ENCODE data around the gene RNF169. TPM values are rescaled to one million over a fixed set of nuclear protein-coding genes. Genes with fewer than 3 reads are reported as not detected.

The RNF169 gene
- total RNA-seq (2022) (28.0 and 28.7 TPM in 2 replicates), Bru-seq, nascent RNA (percentile 94 among the genes with signal in this experiment), BruChase-seq, experiment 1, labeled RNA remaining after a 2-hour chase (percentile 93 among the genes with signal in this experiment), BruChase-seq, experiment 2, labeled RNA remaining after a 6-hour chase (percentile 85 among the genes with signal in this experiment)
- long read RNA-seq, full-length matches to known transcripts: 1 of 12 reads
- long read RNA-seq, partial matches to known transcripts: 0 of 12 reads
- long read RNA-seq, other reads (novel, unspliced or antisense): 11 of 12 reads

GRCh38 chr11:74748211-74749126 lies at the start of gene RNF169:
Gene RNF169, plus strand, starts transcription at chr11:74748849. Its CDS starts 32 bp downstream, at chr11:74748881.
- H3K4me3 ChIP-seq (ENCODE audit: low read depth, low read length): peak within 1 kb of the TSS; percentile 88
- no peaks in the 10 kb centered on the region for H3K36me3 ChIP-seq (ENCODE audit: control insufficient read depth, insufficient read depth, low read length)
- Mint-ChIP-seq H3K27me3 (ENCODE audit: insufficient read depth, unreplicated experiment) (no peaks in the 10 kb centered on the region), H3K4me1 (ENCODE audit: low read depth, unreplicated experiment) (peaks cover 18% of the 10 kb centered on the region), H3K36me3 (ENCODE audit: insufficient read depth, unreplicated experiment) (peaks cover 12% of the 10 kb centered on the region), H3K9me3 (ENCODE audit: unreplicated experiment) (no peaks in the 10 kb centered on the region), H3K4me3 (ENCODE audit: unreplicated experiment) (peak within 1 kb of the TSS; percentile 88), H3K27ac (ENCODE audit: unreplicated experiment) (peak within 1 kb of the TSS; percentile 76)
- peak; percentile 97 to 98 for DNase-seq
- ChIA-PET POLR2A (interaction anchor here (0.6 kb wide), 3 partner anchors 101 to 262 kb away, joined by 3 to 11 read pairs (median 3); no protein-coding TSS in a partner anchor), CTCF (interaction anchor here (0.6 to 1.8 kb wide), 4 partner anchors 9 to 493 kb away, joined by 3 to 11 read pairs (median 5); no protein-coding TSS in a partner anchor)
- peaks cover 9% of the 10 kb centered on the region for H3K4me1 ChIP-seq
- intact Hi-C loops (cut with micrococcal nuclease; ENCODE audit: unreplicated experiment): loop anchor here (1.0 kb wide), 2 partner anchors 9 to 102 kb away; no protein-coding TSS in a partner anchor
- BruUV-seq (replicated peaks): TSS peak; percentile 68
- no peaks in the 10 kb centered on the region for H3K27me3 ChIP-seq (replicated peaks; ENCODE audit: control insufficient read depth, insufficient read depth, low read length)
- no peaks in the 10 kb centered on the region for H3K9me3 ChIP-seq
- TF ChIP-seq, protein P1, sequence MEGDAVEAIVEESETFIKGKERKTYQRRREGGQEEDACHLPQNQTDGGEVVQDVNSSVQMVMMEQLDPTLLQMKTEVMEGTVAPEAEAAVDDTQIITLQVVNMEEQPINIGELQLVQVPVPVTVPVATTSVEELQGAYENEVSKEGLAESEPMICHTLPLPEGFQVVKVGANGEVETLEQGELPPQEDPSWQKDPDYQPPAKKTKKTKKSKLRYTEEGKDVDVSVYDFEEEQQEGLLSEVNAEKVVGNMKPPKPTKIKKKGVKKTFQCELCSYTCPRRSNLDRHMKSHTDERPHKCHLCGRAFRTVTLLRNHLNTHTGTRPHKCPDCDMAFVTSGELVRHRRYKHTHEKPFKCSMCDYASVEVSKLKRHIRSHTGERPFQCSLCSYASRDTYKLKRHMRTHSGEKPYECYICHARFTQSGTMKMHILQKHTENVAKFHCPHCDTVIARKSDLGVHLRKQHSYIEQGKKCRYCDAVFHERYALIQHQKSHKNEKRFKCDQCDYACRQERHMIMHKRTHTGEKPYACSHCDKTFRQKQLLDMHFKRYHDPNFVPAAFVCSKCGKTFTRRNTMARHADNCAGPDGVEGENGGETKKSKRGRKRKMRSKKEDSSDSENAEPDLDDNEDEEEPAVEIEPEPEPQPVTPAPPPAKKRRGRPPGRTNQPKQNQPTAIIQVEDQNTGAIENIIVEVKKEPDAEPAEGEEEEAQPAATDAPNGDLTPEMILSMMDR (IDR thresholded peaks at IDR 0.05; ENCODE audit: insufficient read depth in 1 of 2, low read depth in 1 of 2, low read length in 1 of 2, severe bottlenecking in 1 of 2, unreplicated experiment in 1 of 2): no peak

DNA sequence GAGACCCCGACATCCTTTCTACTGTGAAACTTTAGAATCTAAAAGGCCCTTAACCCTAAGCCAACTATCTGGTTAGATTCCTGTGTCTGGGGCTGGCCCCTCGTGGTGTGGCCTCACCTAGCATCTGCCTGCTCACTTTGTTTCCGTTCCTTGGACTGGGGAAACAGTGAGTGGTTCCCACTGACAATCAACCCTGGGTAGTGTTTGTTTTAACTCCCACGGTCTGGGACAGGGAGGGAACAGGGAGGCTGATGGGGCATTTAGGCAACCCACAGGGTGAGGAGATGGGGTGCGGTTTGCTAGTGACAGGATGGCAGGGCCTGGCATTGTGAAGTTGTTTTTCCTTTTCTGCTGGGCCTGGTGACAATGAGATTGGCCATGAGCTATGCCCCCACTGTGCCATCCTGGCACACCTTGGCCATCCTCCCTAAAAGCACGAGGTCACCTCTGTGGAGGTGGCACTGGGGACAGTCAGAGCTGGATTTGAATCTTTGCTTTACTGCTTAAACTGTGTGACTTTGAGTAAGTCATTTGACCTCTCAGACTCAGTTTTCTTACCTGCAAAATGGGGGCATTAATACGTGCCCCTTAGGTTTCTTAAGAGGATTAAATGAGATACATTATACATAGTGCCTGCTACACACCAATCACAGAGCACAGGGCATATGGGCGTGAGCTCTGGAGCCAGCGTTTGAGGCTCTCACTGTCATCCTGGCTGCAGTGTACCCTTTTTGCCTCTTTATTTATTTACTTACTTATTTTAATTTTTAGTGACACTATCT lies 48.8 kb upstream of the RNF169 start:
- H3K9me3 Mint-ChIP-seq (ENCODE audit: unreplicated experiment): no peaks in the 10 kb centered on the region
- H3K36me3 Mint-ChIP-seq (ENCODE audit: insufficient read depth, unreplicated experiment): no peaks in the 10 kb centered on the region
- CTCF ChIA-PET: interaction anchor here (0.9 to 3.2 kb wide), 2 partner anchors 27 kb away, joined by 3 to 158 read pairs; no protein-coding TSS in a partner anchor
- H3K9me3 ChIP-seq: no peaks in the 10 kb centered on the region
- H3K27me3 ChIP-seq (replicated peaks; ENCODE audit: control insufficient read depth, insufficient read depth, low read length): no peaks in the 10 kb centered on the region
- no peak overlapping the region for H3K27ac Mint-ChIP-seq (ENCODE audit: unreplicated experiment)
- H3K4me1 Mint-ChIP-seq (ENCODE audit: low read depth, unreplicated experiment): no peaks in the 10 kb centered on the region
- POLR2A ChIA-PET: no interaction called here
- H3K4me3 ChIP-seq (ENCODE audit: low read depth, low read length): no peak overlapping the region
- H3K36me3 ChIP-seq (ENCODE audit: control insufficient read depth, insufficient read depth, low read length): no peaks in the 10 kb centered on the region
- DNase-seq: no peak
- TF ChIP-seq, protein P1 (IDR thresholded peaks at IDR 0.05; ENCODE audit: insufficient read depth in 1 of 2, low read depth in 1 of 2, low read length in 1 of 2, severe bottlenecking in 1 of 2, unreplicated experiment in 1 of 2): no peak
- H3K27me3 Mint-ChIP-seq (ENCODE audit: insufficient read depth, unreplicated experiment): no peaks in the 10 kb centered on the region
- no peaks in the 10 kb centered on the region for H3K4me1 ChIP-seq
- intact Hi-C loops (cut with micrococcal nuclease; ENCODE audit: unreplicated experiment): loop anchor here (10.0 kb wide), 1 partner anchor 545 kb away; the partner anchor contains the start of gene TPBGL
- H3K4me3 Mint-ChIP-seq (ENCODE audit: unreplicated experiment): no peak overlapping the region
- BruUV-seq (replicated peaks): no TSS peak
